Panc1 (cell line): ENCODE measurements around the gene CD274. TPM values are rescaled to one million over a fixed set of nuclear protein-coding genes. Genes with fewer than 3 reads are reported as not detected.

ENCODE experiments used
- ATAC-seq: fragments of 200-7000 bp; cut with Tn5 transposase; 2 replicates; pipeline ENCODE4 v1.9.1; 2020; ENCODE audit warnings: mild to moderate bottlenecking, moderate library complexity
- BruUV-seq: library from RNA; stranded (reverse); fragments of 400-500 nt; replicated peaks from 2 replicates; lab custom pipeline; 2021; lab: Mats Ljungman, UMichigan
- CTCF ChIA-PET: fragments of 300-600 bp; sonication (Branson Sonifier 250); formaldehyde crosslinking; loops from one replicate; lab custom pipeline; 2022; ENCODE audit warnings: antibody characterized with exemption; lab: Charles Lee
- POLR2A ChIA-PET: fragments of 300-600 bp; sonication (Branson Sonifier 250); formaldehyde crosslinking; loops from one replicate; lab custom pipeline; 2022; ENCODE audit warnings: antibody characterized with exemption; lab: Charles Lee
- DNase-seq: peaks from one replicate; pipeline ENCODE4 v3.0.0-alpha.2; 2010; ENCODE audit warnings: low read depth, low spot score
- H3K27ac ChIP-seq: 2 replicates; pipeline ENCODE4 v1.5.1; 2011; ENCODE audit warnings: mild to moderate bottlenecking, low read length, inconsistent platforms
- H3K27me3 ChIP-seq: fragments of 200-500 bp; sonication (Bioruptor generic); 2 replicates; pipeline ENCODE4 v1.6.0; 2014; ENCODE audit warnings: low read length, inconsistent platforms; ENCODE audit not compliant: control insufficient read depth, insufficient read depth
- H3K36me3 ChIP-seq: fragments of 200-500 bp; sonication (Bioruptor generic); 2 replicates; pipeline ENCODE4 v1.5.1; 2014; ENCODE audit warnings: inconsistent platforms, mild to moderate bottlenecking, low read length, moderate library complexity; ENCODE audit not compliant: control insufficient read depth, insufficient read depth
- H3K4me1 ChIP-seq: 2 replicates; pipeline ENCODE4 v1.5.1; 2011; ENCODE audit warnings: inconsistent platforms, mild to moderate bottlenecking, low read length, moderate library complexity; ENCODE audit not compliant: control insufficient read depth, insufficient read depth
- H3K4me3 ChIP-seq, 2 experiments: 2 replicates each; pipeline ENCODE4 v1.5.1; 2011 to 2012; ENCODE audit warnings: low read depth in 2 of 2, low read length in 2 of 2, mild to moderate bottlenecking in 2 of 2, inconsistent platforms in 1 of 2, moderate library complexity in 1 of 2
- H3K9me3 ChIP-seq: fragments of 200-500 bp; sonication (Bioruptor generic); 2 replicates; pipeline ENCODE4 v1.5.1; 2014; ENCODE audit warnings: low read depth, mild to moderate bottlenecking, inconsistent platforms, low read length, moderate library complexity; ENCODE audit not compliant: control insufficient read depth, insufficient read depth
- CTCF ChIP-seq: fragments of 450-650 bp; IDR thresholded peaks from 2 replicates; pipeline ENCODE4 v1.5.1; 2017; ENCODE audit warnings: mild to moderate bottlenecking
- POLR2AphosphoS5 ChIP-seq: IDR thresholded peaks from 2 replicates; pipeline ENCODE4 v1.6.1; 2012; ENCODE audit warnings: mild to moderate bottlenecking, low read depth, low read length, moderate library complexity
- REST ChIP-seq, 2 experiments: IDR thresholded peaks; 2 replicates each; pipeline ENCODE4 v1.6.1; 2011 to 2012; ENCODE audit warnings: low read depth in 2 of 2, control low read depth in 1 of 2, low read length in 1 of 2, mild to moderate bottlenecking in 1 of 2, moderate library complexity in 1 of 2; ENCODE audit not compliant: insufficient read depth in 1 of 2
- SIN3A ChIP-seq: IDR thresholded peaks from 2 replicates; pipeline ENCODE4 v1.6.1; 2012; ENCODE audit warnings: low read depth, mild to moderate bottlenecking, low read length, moderate library complexity, borderline replicate concordance; ENCODE audit not compliant: insufficient read depth
- TCF7L2 ChIP-seq: IDR thresholded peaks from 2 replicates; pipeline ENCODE4 v1.6.1; 2011; ENCODE audit warnings: mild to moderate bottlenecking, low read depth, low read length, inconsistent platforms
- in situ Hi-C: cut with HindIII; loops from 2 replicates; pipeline ENCODE4 v1.10.0; 2016; ENCODE audit warnings: low sequenced_read_pairs, low pct_unique_long_range_greater_than_20kb
- intact Hi-C: fragments of 100-400 bp; cut with micrococcal nuclease; formaldehyde crosslinking; loops from one replicate; pipeline ENCODE4 v1.10.0; 2022; ENCODE audit not compliant: unreplicated experiment
- total RNA-seq: library from RNA; stranded (reverse); gene quantifications from one replicate; pipeline ENCODE4 v1.2.1, GENCODE V29; 2021; ENCODE audit not compliant: unreplicated experiment

CD274 gene
- total RNA-seq, 1 experiment from 2014 or later = 0.21 TPM

- no peaks in the 10 kb centered on the region for H3K27me3 ChIP-seq
- BruUV-seq = no TSS peak
- no peak overlapping the region for H3K27ac ChIP-seq
- H3K4me1 ChIP-seq = no peaks in the 10 kb centered on the region
- ChIA-PET CTCF (no interaction called here), POLR2A (no interaction called here)
- DNase-seq (no peak), ATAC-seq (no peak)
- in situ Hi-C loops = no loop called here
- TF ChIP-seq CTCF (no peak), POLR2AphosphoS5 (no peak), REST (IDR thresholded peaks at IDR 0.05; ENCODE audit: insufficient read depth in 1 of 2, low read depth in 2 of 2, low read length in 1 of 2) (no peak), TCF7L2 (no peak), SIN3A (no peak)
- H3K9me3 ChIP-seq = no peaks in the 10 kb centered on the region
- no peak overlapping the region for H3K4me3 ChIP-seq
- no peaks in the 10 kb centered on the region for H3K36me3 ChIP-seq
- intact Hi-C loops = no loop called here
Measured at GRCh38 chr9:5514617-5515260, 64.4 kb downstream of the CD274 start.

- in situ Hi-C loops (no loop called here), intact Hi-C loops (no loop called here)
- no peaks in the 10 kb centered on the region for H3K27me3 ChIP-seq
- ATAC-seq = no peak
- DNase-seq = no peak
- BruUV-seq = no TSS peak
- H3K27ac ChIP-seq = no peak overlapping the region
- H3K4me1 ChIP-seq = no peaks in the 10 kb centered on the region
- no peaks in the 10 kb centered on the region for H3K36me3 ChIP-seq
- no peak overlapping the region for H3K4me3 ChIP-seq
- no peaks in the 10 kb centered on the region for H3K9me3 ChIP-seq
- ChIA-PET CTCF (no interaction called here), POLR2A (no interaction called here)
- TF ChIP-seq SIN3A (no peak), CTCF (no peak), TCF7L2 (no peak), REST (IDR thresholded peaks at IDR 0.05; ENCODE audit: insufficient read depth in 1 of 2, low read depth in 2 of 2, low read length in 1 of 2) (no peak), POLR2AphosphoS5 (no peak)
Measured at GRCh38 chr9:5515261-5515650, 64.9 kb downstream of the CD274 start.
